DOHH2 (cell line): ENCODE data around the gene EPHB1.
"Not testable (repeated sequence)": the region's sequence is repeated elsewhere in the genome, so short reads cannot be mapped to it uniquely, and the experiment has no call there.

Experiments
- H3F3A ChIP-seq: fragments of 200-600 bp; sonication (generic), shearing (Covaris generic); 2 replicates; pipeline ENCODE4 v1.6.0; 2016; ENCODE audit warnings: antibody characterized with exemption, mild to moderate bottlenecking; ENCODE audit not compliant: control insufficient read depth, insufficient read depth
- H3K27ac ChIP-seq: fragments of 200-600 bp; sonication (generic); 2 replicates; pipeline ENCODE4 v1.5.1; 2014; ENCODE audit warnings: low read depth, mild to moderate bottlenecking, low read length, moderate library complexity
- H3K27me3 ChIP-seq: fragments of 200-600 bp; sonication (generic); 2 replicates; pipeline ENCODE4 v1.6.1; 2014; ENCODE audit warnings: mild to moderate bottlenecking, low read length, mixed read lengths; ENCODE audit not compliant: control insufficient read depth
- H3K36me3 ChIP-seq: fragments of 200-600 bp; sonication (generic); 2 replicates; pipeline ENCODE4 v1.6.1; 2014; ENCODE audit warnings: mild to moderate bottlenecking, low read length, moderate library complexity, mixed read lengths; ENCODE audit not compliant: control insufficient read depth
- H3K4me1 ChIP-seq: fragments of 200-600 bp; sonication (generic); 2 replicates; pipeline ENCODE4 v1.6.1; 2014; ENCODE audit warnings: mild to moderate bottlenecking, low read length, mixed read lengths; ENCODE audit not compliant: control insufficient read depth
- H3K4me2 ChIP-seq: fragments of 200-600 bp; sonication (generic); 2 replicates; pipeline ENCODE4 v1.6.0; 2014; ENCODE audit warnings: mild to moderate bottlenecking, low read length, moderate library complexity
- H3K4me3 ChIP-seq: fragments of 200-600 bp; sonication (generic); 2 replicates; pipeline ENCODE4 v1.5.1; 2014; ENCODE audit warnings: mild to moderate bottlenecking, low read length, mixed read lengths
- H3K79me2 ChIP-seq: fragments of 200-600 bp; sonication (generic); 2 replicates; pipeline ENCODE4 v1.6.1; 2014; ENCODE audit warnings: mild to moderate bottlenecking, low read length, mixed read lengths; ENCODE audit not compliant: control insufficient read depth
- H3K9me2 ChIP-seq: fragments of 200-600 bp; sonication (generic); replicated peaks from 2 replicates; pipeline ENCODE4 v1.6.1; 2014; ENCODE audit warnings: mild to moderate bottlenecking, low read length, mixed read lengths; ENCODE audit not compliant: control insufficient read depth
- H3K9me3 ChIP-seq: fragments of 200-600 bp; sonication (generic); 2 replicates; pipeline ENCODE4 v1.6.1; 2014; ENCODE audit warnings: antibody characterized with exemption, low read length, mixed read lengths; ENCODE audit not compliant: control insufficient read depth, insufficient read depth
- H4K20me1 ChIP-seq: fragments of 200-600 bp; sonication (generic); 2 replicates; pipeline ENCODE4 v1.6.0; 2014; ENCODE audit warnings: low read depth, mild to moderate bottlenecking, antibody characterized with exemption, low read length, moderate library complexity; ENCODE audit not compliant: control insufficient read depth, insufficient read depth
- CTCF ChIP-seq: fragments of 200-600 bp; sonication (generic); IDR thresholded peaks from one replicate; pipeline ENCODE4 v1.5.1; 2014; ENCODE audit warnings: antibody characterized with exemption, mild to moderate bottlenecking, low read depth, low read length; ENCODE audit not compliant: poor library complexity, severe bottlenecking
- EZH2phosphoT487 ChIP-seq: fragments of 200-600 bp; sonication (generic); IDR thresholded peaks from 2 replicates; pipeline ENCODE4 v1.6.1; 2017; ENCODE audit warnings: borderline replicate concordance, mild to moderate bottlenecking, antibody characterized with exemption, low read length, moderate library complexity, mixed read lengths

EPHB1 gene

DNA sequence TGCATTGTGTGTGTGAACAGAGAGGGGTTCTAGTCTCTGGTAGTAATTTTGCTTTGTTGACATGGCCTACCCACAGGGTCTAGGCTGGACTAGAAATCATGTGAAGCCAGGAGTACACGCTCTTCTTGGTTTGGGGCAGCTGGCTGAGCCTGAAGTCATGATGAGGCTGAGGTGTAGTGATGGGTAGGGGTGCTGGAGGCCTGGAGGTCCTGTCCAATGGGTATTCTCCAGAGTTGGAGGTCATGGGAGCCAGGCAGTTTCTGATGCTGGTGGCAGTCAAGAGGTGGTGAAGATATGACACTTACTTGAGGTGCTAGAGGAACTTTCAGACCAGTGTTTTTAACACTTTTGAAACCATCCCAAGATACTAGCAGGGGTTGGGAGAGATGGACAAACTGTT lies 18.5 kb upstream of the EPHB1 start:
- no peak overlapping the region for H3K4me3 ChIP-seq
- H3K4me2 ChIP-seq, result no peak overlapping the region
- no peak overlapping the region for H3K27ac ChIP-seq
- TF ChIP-seq CTCF, result no peak
- no peak for TF ChIP-seq EZH2phosphoT487
- H3K36me3 ChIP-seq, result no peaks in the 10 kb centered on the region
- H3K4me1 ChIP-seq, result no peaks in the 10 kb centered on the region
- no peaks in the 10 kb centered on the region for H3K27me3 ChIP-seq
- H3K9me2 ChIP-seq, result no peaks in the 10 kb centered on the region
- H3K9me3 ChIP-seq, result no peaks in the 10 kb centered on the region
- no peaks in the 10 kb centered on the region for H3K79me2 ChIP-seq
- no peaks in the 10 kb centered on the region for H4K20me1 ChIP-seq
- no peaks in the 10 kb centered on the region for H3F3A ChIP-seq

DNA sequence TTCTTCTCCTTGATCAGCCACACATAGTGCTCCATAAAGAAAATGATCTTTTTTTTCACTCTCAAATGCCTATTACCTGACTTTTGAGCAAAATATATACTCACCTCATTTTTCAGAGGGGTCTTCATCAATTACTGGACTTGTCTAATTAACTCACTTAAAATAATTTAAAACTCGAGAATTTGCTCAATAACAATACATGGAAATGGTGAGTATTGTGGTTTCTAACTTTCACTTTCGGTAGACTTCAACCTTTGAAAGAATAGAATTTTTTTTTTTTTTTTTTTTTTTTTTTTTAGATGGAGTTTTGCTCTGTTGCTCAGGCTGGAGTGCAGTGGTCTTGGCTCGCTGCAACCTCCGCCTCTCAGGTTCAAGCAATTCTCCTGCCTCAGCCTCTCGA lies 17.7 kb upstream of the EPHB1 start:
- Histone ChIP-seq H3K4me2 (no peak overlapping the region), H3K36me3 (no peaks in the 10 kb centered on the region), H3K9me2 (no peaks in the 10 kb centered on the region), H3K27ac (no peak overlapping the region), H3K9me3 (no peaks in the 10 kb centered on the region), H3K79me2 (no peaks in the 10 kb centered on the region), H3F3A (no peaks in the 10 kb centered on the region), H3K4me3 (no peak overlapping the region), H4K20me1 (no peaks in the 10 kb centered on the region), H3K4me1 (no peaks in the 10 kb centered on the region), H3K27me3 (no peaks in the 10 kb centered on the region)
- no peak for TF ChIP-seq CTCF
- TF ChIP-seq EZH2phosphoT487, result no peak

DNA sequence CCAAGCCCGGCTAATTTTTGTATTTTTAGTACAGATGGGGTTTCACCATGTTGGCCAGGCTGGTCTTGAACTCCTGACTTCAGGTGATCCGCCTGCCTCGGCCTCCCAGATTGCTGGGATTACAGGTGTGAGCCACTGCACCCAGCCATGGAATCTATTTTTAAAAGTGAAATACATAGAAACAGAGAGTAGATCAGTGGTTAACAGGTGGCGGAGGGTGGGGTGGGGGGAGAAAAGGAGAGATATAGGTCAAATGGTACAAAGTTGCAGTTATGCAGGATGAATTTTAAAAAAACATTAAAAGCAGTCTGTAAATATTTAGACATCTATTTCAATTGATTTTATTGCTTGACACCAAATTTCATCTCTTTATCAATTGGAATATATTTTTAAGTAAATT lies 6.8 kb upstream of the EPHB1 start:
- H3K9me3 ChIP-seq, H3K27me3 ChIP-seq, H3K4me2 ChIP-seq, H3K27ac ChIP-seq, H4K20me1 ChIP-seq, H3K79me2 ChIP-seq, H3F3A ChIP-seq, H3K4me1 ChIP-seq, H3K36me3 ChIP-seq, H3K4me3 ChIP-seq, H3K9me2 ChIP-seq: not testable (repeated sequence)

DNA sequence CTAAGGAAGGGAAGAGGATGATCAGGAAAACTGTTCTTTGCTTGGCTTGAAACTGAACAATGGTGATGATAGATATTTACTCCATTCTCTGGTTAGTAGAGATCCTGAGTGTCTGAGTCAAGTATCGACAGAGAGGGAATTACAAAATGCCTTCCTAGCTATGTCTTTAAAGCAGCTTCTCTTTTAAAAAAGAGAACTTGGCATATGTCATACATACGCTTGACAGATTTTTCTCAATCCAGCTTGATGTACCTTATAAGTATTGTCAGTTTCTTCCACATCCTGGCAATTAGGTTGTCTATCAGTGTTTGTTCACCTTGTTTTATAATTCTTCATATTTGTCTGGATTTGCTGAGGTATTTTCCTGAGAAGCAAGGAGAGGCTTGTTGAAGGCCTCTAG lies 5.0 kb upstream of the EPHB1 start:
- H3K4me1 ChIP-seq, result no peaks in the 10 kb centered on the region; the same call in 1 of the 2 replicates
- TF ChIP-seq EZH2phosphoT487 (no peak), CTCF (no peak)
- no peaks in the 10 kb centered on the region for H3F3A ChIP-seq
- H3K9me2 ChIP-seq, result no peaks in the 10 kb centered on the region
- H3K27ac ChIP-seq, result no peak overlapping the region
- no peak overlapping the region for H3K4me2 ChIP-seq
- no peak overlapping the region for H3K4me3 ChIP-seq
- no peaks in the 10 kb centered on the region for H4K20me1 ChIP-seq
- no peaks in the 10 kb centered on the region for H3K9me3 ChIP-seq
- H3K79me2 ChIP-seq, result no peaks in the 10 kb centered on the region
- H3K36me3 ChIP-seq, result no peaks in the 10 kb centered on the region
- peaks cover 2% of the 10 kb centered on the region for H3K27me3 ChIP-seq
